NCI-H2196 treated with DMSO at 0.1 percent for 48 hours (cell line): Measurements from ENCODE around the gene SLC25A45.

Source experiments
- DNase-seq: peaks from one replicate; lab custom pipeline; 2025; ENCODE audit not compliant: unreplicated experiment; lab: John Stamatoyannopoulos, UW

SLC25A45 gene

DNA sequence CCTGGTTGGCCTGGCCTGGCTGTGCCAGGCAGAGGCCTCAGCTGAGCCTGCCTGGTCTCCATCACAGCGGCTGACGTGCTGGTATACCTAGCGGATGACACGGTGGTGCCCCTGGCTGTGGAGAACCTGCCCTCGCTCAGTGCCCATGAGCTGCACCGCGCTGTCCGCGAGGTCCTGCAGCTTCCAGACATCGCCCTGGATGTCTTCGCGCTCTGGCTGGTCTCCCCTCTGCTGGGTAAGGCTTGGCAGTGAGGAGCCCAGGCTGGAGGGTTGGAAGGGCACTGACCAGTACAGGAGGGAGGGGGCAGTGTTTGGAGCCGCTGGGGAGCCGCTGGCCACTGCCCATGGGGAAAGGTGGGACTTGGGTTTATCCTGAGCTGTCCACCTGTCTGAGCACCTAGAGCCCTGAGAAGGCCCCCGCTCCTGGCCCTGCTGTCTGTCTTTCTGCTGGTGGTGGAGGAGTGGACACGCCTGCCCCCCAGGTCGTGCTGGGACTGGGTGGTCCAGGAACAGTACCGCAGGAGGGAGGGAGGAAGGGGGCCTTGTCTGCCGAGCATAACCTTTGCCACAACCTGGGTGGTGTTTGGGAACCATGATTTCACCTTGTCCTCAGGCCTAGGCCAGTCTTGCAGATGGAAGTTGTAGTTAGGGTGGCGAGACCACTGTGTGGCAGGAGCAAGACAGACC, 7.0 kb upstream of the SLC25A45 start:
- no peak for DNase-seq

DNA sequence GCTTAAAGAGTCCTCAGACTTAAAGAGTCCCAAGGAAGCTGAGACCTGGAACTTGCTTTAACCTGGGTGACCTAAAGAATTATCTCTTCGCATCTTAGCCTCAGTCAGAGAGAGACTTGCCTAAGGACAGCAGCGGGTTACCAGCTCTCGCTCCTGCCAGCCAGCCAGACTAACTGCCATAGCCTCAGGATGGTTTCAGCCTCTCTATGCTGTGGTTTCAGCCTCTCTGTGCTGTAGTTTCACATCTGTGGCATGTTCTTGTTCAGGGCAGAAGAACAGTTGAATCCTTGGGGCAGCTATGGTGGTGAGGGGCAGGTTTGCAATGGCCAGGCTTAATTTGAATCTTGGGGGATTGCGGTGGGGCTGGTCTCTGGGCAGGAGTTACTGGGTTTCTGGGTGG, 6.3 kb upstream of the SLC25A45 start:
- DNase-seq: no peak

DNA sequence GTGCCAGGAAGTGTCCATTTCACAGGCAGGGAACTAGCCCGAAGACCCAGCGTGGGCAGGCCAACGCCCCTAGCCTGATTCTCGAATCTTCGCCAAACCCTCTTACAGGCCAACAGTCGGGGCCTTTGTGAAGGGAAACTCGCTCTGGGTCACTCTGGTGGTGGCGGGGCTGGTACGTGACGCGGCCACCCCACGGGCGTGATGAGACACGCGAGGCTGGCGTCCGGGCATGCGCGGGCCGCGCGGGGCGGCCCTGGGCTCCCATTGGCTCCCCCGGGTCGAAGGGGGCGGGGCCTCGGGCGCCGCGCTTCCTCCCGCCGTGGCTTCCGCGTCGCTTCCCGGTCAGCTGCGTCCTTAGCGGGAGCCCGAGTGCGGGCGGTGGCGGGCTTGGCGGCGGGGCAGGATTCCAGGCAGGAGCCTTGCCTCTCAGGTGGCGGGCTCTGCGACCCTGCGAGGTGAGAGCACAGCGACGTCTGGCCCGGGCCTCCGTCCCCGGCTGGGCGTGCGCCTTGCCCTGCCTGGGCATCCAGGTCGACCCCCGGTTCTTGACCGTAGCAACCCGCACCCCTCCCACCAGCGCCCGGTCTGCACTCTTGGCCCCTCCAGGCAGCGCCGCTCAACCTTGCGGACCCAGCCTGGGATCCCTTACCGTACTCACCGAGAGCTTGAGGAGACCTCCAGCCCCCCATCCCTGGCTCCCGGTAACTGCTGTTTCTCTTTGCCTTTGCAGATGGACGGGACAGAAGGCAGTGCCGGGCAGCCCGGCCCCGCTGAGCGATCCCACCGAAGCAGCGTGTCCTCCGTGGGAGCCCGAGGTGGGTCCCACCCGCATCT, 4.1 kb upstream of the SLC25A45 start, which contains the start of gene FRMD8:
Gene FRMD8 (plus strand): TSS at position 331 of the 834 bp plus-strand sequence. CDS start 400 bp downstream, at position 731.
- peak; percentile 33 for DNase-seq

DNA sequence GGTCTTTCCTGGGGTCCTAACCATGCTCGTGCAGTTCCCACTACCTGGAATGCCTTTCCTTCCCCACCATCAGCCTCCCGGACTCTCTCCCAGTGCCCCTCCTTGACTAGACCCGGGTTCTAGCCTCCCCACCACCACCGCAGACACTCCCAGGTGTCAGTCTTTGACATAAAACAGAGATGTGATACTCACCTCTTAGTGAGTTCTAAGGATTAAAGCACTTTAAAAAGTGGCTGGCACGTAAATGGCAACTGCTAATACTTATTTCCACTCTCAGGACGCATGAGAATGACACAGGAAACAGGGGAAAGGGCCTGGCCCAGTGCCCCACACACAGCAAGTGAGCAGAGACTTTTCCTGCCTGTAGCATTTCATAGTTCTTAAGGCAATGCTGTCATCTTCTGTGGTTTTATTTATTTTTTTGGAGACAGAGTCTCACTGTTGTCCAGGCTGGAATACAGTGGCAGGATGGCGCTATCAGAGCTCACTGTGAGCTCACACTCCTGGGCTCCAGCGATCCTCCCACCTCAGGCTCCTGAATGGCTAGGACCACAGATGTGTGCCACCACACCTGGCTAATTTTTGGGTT, 1.9 kb upstream of the SLC25A45 start:
- DNase-seq: no peak

DNA sequence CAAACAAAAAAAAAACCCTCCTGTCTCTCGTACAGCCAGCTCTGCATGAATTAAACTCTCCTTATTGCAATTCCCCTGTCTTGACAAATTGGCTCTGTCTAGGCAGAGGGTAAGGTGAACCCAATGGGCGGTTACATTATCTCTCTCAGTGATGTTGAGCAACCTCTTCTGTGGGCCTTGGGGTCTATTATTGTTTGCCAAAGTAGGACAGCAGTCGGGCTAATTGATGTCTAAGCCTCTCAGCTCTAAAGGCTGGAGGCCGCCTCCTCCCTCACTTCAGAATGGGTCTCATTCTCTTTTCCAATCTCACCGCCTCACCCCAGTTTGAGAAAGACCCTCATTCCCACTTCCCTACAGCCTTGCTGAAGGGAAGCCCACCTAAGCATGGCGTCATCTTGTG, 1.3 kb upstream of the SLC25A45 start:
- DNase-seq: no peak

DNA sequence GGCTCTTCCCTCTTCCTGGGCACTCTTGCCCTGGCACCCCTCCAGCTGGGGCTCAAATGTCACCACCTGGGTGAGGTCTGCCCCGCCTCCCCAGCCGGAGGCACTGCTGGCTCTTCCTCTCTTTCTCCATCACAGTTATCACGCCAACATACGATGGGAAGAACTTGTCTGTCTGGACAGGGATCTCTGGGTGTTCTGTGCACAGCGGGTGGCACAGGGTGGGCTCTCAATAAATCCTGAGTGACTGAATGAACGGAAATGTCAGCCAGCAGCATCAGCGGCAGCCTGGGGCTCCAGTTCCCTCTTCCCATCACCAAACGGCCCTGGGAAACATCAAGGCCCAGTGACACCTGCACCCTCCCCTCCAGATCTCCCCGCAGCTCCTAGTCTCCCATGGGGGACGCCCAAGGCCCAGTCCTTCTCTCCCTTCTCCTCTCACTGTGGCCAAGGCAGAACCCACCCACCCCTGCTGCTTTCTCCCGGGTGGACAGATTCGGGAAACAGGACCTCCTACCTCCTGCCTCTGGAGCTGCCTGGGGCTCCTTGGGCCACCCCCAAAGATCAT, 440 bp upstream of the SLC25A45 start:
- no peak for DNase-seq

DNA sequence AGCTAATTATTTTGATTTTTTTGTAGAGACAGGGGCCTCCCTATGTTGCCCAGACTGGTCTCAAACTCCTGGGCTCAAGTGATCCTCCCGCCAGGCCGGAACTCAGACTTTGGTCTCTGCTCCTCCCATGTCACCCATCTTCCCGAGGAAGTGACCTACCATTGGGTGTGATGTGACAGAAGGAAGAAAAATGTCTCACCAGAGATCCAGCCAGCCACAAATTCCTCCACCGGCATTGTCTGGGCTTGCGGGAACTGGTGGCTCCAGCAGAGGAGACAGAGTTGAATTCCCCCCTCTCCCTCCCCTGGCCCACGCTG, 772 bp downstream of the SLC25A45 start:
- DNase-seq: no peak

DNA sequence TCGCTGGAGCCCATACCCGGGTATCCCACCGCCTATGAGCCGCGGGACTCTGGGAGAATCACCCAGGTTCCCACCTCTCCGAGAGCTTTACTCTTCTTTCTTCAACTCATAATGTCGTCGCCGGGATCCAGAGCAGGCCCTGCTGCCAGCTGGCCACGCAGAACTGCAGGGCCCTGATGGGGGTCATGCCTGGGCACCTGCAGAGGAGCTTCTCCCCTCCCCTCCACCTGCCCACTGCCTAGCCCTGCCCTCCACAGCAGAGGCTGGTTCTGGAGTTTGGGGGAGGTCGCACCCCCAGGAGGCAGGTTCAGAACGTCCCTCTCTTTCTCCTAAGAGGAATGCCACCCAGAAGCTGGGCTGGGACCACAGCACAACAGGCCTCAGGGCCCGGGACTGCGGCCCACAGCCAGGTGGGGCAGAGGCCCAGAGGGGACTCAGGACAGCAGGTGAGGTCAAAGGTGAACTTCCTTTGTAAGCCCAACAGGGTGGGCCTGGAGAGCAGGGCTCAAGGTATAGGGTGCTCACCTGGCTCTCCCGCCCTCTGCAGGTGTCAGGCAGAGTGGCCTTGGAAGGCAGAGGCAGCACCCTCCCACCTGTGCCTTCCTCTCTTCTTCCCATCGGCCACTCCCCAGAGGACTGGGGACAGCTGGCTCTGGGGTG, 1.9 kb downstream of the SLC25A45 start:
- DNase-seq: no peak

DNA sequence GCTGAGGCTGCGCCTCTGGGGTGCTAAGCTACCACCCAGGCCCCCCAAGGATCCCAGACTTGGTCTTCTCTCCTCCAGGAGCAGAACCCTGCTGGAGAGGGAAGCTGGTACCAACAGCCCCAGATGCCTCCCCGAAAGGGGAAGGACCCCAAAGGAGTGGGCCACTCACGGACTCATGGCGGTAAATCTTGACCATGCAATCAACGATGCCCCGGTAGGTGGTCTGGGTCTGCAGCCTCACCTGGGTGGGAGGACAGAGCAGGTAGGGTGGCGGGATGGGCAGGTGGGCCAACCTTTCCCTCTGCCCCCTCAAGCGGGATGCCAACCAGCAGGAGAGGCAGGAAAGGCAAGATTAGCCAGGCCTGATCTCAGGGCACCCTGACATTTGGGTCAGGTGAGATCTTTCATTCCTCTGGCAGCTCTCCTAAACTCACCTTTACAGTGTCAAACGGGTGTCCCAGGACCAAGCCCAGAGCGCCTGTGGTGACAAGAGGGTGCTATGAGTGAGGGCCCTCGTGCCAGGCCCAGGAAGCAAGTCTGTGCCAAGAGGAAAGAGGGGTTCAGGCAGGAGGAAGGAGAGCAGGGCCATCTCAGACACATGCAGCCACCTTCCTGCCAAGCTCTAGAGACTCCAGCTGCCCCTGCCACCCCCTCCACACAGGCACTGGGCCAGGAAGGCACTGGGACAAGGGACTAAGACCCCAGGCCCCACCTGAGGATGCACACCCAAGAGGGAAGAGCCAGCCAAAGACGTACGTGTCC, 2.6 kb downstream of the SLC25A45 start:
- DNase-seq: no peak

DNA sequence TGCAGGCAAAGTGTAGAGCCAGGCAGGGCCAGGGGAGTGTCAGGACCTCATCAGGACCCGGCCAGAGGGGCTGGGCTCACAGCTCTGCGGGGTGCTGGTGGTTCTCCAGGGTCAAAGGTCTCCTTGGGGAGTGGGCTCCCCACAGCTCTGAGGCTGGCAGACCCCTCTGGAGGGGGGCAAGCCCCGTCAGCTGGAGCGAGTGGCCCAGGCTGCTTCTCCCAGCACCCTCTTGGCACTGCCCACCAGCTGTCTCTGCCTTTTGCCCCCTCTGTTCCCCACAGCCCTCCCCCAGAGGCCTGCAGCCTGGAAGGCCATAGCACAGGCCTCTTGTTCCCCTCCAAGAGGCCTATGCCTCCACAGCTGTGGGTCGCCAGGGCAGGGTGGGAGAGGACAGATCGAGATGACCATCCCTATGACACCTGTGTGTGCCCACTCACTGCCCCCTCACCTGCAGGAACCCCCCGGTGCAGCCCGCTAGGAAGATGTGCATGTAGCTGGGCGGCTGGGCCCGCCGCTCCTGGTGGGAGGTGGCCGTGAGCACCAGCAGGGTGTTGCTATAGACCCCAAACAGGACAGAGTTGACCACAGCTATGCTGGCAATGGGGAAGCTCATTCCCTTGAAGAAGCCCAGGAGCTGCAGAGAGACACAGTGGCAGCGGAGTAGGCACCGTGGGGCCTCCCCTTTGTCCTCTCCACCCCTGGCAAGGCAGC, 3.4 kb downstream of the SLC25A45 start:
- no peak for DNase-seq

DNA sequence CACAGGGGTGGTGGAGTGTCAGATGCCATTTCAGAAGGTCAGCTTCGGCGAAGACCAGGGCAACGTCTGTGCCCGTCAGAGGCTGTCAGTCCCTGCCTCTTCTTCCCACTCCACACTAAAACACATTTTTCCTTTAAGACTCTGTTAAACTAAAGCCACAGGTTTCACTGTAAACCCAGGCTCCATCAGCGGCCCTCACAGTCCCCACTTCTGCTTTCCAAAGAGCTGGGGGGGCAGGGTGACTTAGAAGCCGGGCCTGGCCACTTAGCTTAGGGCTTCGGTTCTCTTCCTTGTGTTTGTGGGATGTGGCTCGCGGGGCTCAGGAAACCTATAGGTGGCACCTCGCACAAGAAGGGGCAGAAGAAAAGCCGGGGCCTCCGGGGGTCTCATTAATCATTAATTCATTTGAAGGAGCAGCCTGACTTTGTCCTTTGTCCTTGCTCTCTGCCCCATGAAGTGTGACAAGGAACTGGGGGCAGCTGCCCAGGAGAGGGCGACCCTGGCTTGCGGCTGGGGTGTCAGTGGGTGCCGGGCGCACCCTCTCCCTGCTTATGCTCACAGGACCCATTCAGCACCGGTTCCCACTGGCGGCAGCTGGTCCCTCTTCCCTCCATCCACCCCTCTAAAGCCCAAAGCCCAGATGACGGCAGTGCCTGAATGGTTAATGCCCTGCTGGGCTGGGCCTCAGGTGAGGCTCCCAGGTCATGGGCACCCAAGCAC, 4.1 kb downstream of the SLC25A45 start:
- DNase-seq: no peak

DNA sequence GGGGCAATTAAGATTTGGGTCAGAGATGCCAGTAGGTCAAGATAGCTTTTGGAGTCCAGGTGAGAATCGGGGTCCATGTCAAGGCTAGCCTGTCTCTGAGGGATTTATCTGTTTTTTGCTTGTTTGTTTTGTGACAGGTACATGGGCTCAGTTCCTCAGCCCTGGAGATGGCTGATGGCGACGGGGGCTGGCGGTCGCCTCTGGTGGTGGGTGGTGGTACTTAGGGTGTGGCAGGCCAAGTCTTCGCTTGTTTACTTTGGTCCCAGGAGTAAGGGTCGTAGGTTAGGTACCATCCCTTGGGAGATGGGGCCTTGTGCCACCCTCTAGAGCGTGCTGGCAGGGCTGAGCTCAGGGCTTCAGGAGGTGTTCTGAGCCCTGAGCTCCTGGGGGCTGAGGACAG, 4.7 kb downstream of the SLC25A45 start:
- no peak for DNase-seq

DNA sequence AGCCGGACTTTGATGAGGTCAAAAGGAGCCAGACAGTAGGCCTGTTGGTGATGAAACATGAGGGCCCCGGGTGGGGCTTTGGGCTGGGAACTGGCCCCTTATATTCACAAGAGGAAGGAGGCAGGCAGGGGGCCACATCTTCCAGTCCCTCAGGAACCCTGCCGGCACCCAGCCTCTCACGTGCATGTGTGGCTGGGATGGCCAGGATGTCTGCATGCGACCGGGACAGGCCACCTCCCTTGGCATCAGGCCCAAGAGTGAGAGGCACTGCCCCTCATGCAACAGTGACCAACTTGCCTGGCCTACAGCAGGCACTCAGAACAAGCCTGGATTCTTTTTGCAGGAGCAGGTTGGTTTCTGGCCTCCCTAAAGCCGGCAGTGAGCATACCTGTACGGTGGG, 5.4 kb downstream of the SLC25A45 start:
- DNase-seq: no peak

DNA sequence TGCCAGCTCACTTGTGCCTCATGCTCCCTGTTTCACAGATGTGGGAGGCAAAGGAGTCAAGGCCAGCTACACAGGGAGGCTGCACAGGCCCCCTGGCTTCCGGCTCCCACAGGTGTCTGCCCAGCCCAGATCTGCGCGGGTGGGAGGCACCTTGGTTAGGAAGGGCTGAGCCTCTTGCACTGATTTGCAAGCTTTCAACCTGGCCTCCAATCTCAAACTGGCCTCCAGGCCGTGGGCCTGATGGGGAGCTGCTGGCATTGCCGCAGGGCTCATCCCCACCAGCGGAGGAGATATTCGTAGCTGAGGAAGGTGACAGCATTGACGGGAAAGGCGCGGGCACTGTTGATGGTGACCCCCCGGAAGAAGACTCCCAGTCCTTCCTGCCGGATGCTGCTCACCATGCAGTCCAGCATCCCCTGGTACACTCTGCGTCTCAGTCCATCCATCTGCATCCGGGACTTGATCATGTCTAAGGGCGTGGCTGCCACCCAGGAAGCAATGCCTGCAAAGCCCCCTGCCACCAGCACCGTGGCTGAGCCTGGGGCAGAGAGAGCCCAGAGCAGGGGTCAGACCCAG, 6.2 kb downstream of the SLC25A45 start:
- DNase-seq: no peak

DNA sequence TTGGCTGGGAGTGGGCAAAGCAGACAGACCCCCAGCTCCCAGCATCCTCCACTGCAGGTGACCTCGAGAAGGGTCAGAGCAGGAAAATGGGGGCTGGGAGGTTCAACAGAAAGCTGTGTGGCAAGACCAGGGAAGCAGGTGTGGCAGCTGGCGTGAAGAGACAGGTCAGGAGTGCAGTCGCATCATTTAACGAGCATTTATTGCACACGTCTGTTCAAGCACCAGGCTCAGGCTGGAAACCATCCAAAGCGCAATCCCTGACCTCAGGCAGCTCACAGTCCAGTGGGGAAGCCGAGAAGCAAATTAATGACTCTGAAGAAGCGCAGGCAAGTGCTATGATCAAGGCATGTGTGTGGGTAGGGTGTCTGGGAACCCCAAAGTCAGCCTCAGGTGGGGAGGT, 7.4 kb downstream of the SLC25A45 start:
- DNase-seq: no peak

DNA sequence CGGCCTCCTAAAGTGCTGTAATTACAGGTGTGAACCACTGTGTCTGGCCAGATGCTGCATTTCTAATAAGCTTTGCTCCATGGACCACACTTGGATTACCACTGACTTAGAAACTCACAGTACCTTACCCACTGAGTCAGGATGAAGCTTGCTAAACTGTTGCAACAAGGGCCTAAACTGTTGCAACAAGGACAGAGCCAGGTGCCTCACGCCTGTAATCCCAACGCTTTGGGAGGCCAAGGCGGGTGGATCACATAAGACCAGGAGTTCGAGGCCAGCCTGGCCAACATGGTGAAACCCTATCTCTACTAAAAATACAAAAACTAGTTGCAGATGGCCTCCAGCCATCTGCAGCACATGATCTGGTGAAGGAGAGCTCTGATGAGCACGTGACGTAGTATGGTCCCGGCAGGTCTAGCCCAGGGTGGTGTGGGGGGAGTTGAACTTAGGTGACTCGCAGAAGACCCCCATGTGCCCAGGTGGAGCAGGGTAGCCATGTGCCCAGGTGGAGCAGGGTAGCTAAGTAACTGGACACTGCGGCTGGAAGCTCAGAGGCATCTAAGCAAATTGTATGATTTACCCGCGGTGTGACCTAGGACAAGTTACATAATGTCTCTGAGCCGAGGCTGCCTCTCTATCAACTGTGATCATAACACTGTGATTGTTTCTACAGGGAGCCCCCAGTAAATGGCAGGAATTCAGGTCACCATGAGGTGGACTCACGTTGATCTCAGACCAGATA, 8.4 kb downstream of the SLC25A45 start:
- DNase-seq: no peak

DNA sequence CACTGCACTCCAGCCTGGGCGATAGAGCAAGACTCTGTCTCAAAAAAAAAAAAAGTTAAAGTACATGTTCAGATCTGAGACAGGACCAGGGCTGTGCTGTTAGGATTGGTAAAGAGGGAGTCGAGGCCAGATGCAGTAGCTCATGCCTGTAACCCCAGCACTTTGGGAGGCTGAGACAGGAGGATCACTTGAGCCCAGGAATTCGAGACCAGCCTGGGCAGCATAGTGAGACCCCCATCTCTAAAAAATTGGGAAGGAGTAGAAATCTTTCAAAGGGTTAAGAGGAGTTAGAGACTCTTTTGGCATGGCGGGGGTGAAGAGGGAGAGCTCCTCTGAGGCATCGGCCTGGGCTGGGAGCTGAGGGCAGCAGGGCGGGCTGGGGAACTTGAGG, 11.8 kb downstream of the SLC25A45 start:
- no peak for DNase-seq

DNA sequence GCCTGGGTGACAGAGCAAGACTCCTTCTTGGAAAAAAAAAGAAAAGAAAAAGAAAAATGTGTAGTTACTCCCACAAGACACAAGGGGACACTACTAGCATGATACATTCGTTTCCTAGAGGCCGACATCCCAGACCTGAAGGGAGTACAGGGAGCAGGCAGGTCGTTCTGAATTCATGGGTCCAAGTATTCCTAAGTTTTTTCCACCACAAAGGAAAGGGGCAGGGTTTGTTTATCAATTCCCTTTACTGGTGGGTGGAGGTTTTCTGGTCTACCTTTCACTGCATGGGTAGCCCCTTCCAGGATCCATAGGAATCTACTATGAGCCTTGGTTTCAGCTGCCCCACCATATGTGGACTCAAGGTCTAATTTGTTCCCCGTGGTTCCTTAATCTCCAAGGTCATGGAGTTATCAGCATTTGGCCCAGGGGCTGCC, 16.1 kb downstream of the SLC25A45 start:
- peak; percentile 71 for DNase-seq
